Gastrocnemius medialis (tissue), 4 donors: ENCODE measurements around the gene FBXL5.

Experiments used
- POLR2A ChIP-seq, 2 donors: fragments of 450-650 bp; IDR thresholded peaks; one replicate each; pipeline ENCODE4 v1.6.1; 2017; ENCODE audit warnings: antibody characterized with exemption in 2 of 2, mild to moderate bottlenecking in 2 of 2, moderate library complexity in 2 of 2
- TF ChIP-seq, protein P1 (sequence below), 5 experiments: fragments of 450-650 bp in 3 of 5; fragments of 200-600 bp in 2 of 5; sonication (generic) in 2 of 5; IDR thresholded peaks in 4 of 5; conservative IDR thresholded peaks in 1 of 5; 1 replicate in 4 of 5; 2 replicates in 1 of 5; pipeline ENCODE4 v1.5.1; 2016 to 2019; ENCODE audit warnings: antibody characterized with exemption in 5 of 5, mild to moderate bottlenecking in 3 of 5, moderate library complexity in 3 of 5

DNA sequence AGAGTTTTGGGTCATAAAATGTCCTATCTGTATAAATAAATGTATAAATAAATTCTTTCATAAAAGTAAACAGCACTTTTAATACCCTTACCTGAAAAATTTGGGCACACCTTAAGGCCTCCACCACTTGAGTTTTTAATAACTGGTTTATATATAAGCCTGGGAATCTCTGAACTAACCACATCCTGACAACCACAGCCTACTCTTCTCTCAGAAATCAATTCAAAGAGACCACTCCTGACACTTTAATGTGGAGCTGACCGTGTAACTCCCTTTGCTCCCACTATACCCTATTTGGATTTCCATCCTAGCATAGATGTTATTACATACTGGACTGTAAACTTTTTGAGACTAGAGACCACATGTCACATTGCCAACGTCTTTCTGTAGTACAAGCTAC, 3.5 kb downstream of the FBXL5 start:
- TF ChIP-seq, protein P1, sequence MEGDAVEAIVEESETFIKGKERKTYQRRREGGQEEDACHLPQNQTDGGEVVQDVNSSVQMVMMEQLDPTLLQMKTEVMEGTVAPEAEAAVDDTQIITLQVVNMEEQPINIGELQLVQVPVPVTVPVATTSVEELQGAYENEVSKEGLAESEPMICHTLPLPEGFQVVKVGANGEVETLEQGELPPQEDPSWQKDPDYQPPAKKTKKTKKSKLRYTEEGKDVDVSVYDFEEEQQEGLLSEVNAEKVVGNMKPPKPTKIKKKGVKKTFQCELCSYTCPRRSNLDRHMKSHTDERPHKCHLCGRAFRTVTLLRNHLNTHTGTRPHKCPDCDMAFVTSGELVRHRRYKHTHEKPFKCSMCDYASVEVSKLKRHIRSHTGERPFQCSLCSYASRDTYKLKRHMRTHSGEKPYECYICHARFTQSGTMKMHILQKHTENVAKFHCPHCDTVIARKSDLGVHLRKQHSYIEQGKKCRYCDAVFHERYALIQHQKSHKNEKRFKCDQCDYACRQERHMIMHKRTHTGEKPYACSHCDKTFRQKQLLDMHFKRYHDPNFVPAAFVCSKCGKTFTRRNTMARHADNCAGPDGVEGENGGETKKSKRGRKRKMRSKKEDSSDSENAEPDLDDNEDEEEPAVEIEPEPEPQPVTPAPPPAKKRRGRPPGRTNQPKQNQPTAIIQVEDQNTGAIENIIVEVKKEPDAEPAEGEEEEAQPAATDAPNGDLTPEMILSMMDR (IDR thresholded peaks at IDR 0.05 in 4 of 5, conservative IDR thresholded peaks at IDR 0.05 in 1 of 5), result no peak
- no peak for TF ChIP-seq POLR2A (IDR thresholded peaks at IDR 0.05)
